Measurements from ENCODE around the gene STK32A. TPM values are rescaled to one million over a fixed set of nuclear protein-coding genes. Genes with fewer than 3 reads are reported as not detected.

STK32A gene
- total RNA-seq, 1 experiment from 2014 or later, result 3.3 TPM

GRCh38 chr5:147303976-147304375, 69.2 kb downstream of the STK32A start:
- Mint-ChIP-seq H3K9me3 (ENCODE audit: unreplicated experiment) (no peaks in the 10 kb centered on the region), H3K4me3 (ENCODE audit: unreplicated experiment) (no peak overlapping the region), H3K27ac (ENCODE audit: low read depth, unreplicated experiment) (peak overlapping the region; percentile 71), H3K4me1 (ENCODE audit: insufficient read depth, unreplicated experiment) (peaks cover 18% of the 10 kb centered on the region), H3K36me3 (ENCODE audit: insufficient read depth, unreplicated experiment) (no peaks in the 10 kb centered on the region), H3K27me3 (ENCODE audit: insufficient read depth, unreplicated experiment) (no peaks in the 10 kb centered on the region)
- DNase-seq (ENCODE audit: unreplicated experiment), result peak; percentile 86
- TF ChIP-seq CTCF (IDR thresholded peaks at IDR 0.05; ENCODE audit: unreplicated experiment), result no peak
- ChIA-PET POLR2A (interaction anchor here (0.7 kb wide), 1 partner anchor 105 kb away, joined by 4 read pairs; no protein-coding TSS in a partner anchor), CTCF (interaction anchor here (0.7 to 1.2 kb wide), 3 partner anchors 23 to 554 kb away, joined by 3 to 4 read pairs (median 4); no protein-coding TSS in a partner anchor)
- BruUV-seq (replicated peaks), result no TSS peak
- intact Hi-C loops (cut with micrococcal nuclease), result no loop called here

GRCh38 chr5:147305147-147305546, 70.3 kb downstream of the STK32A start:
- DNase-seq (ENCODE audit: unreplicated experiment), result no peak
- H3K36me3 Mint-ChIP-seq (ENCODE audit: insufficient read depth, unreplicated experiment), result no peaks in the 10 kb centered on the region
- no peak overlapping the region for H3K27ac Mint-ChIP-seq (ENCODE audit: low read depth, unreplicated experiment)
- TF ChIP-seq CTCF (IDR thresholded peaks at IDR 0.05; ENCODE audit: unreplicated experiment), result no peak
- no TSS peak for BruUV-seq (replicated peaks)
- peaks cover 25% of the 10 kb centered on the region for H3K4me1 Mint-ChIP-seq (ENCODE audit: insufficient read depth, unreplicated experiment)
- CTCF ChIA-PET, result no interaction called here
- H3K4me3 Mint-ChIP-seq (ENCODE audit: unreplicated experiment), result no peak overlapping the region
- intact Hi-C loops (cut with micrococcal nuclease), result no loop called here
- POLR2A ChIA-PET, result no interaction called here
- H3K9me3 Mint-ChIP-seq (ENCODE audit: unreplicated experiment), result no peaks in the 10 kb centered on the region
- no peaks in the 10 kb centered on the region for H3K27me3 Mint-ChIP-seq (ENCODE audit: insufficient read depth, unreplicated experiment)

GRCh38 chr5:147306351-147306750, 71.5 kb downstream of the STK32A start:
- BruUV-seq (replicated peaks), result no TSS peak
- no peak for DNase-seq (ENCODE audit: unreplicated experiment)

GRCh38 chr5:147307170-147307569, 72.3 kb downstream of the STK32A start:
- ChIA-PET CTCF (interaction anchor here (0.6 kb wide), 1 partner anchor 62 kb away, joined by 3 read pairs; no protein-coding TSS in a partner anchor), POLR2A (interaction anchor here (0.6 kb wide), 1 partner anchor 852 kb away, joined by 3 read pairs; no protein-coding TSS in a partner anchor)
- DNase-seq (ENCODE audit: unreplicated experiment), result no peak
- H3K4me3 Mint-ChIP-seq (ENCODE audit: unreplicated experiment), result no peak overlapping the region
- H3K27ac Mint-ChIP-seq (ENCODE audit: low read depth, unreplicated experiment), result no peak overlapping the region
- no peaks in the 10 kb centered on the region for H3K9me3 Mint-ChIP-seq (ENCODE audit: unreplicated experiment)
- no peaks in the 10 kb centered on the region for H3K27me3 Mint-ChIP-seq (ENCODE audit: insufficient read depth, unreplicated experiment)
- intact Hi-C loops (cut with micrococcal nuclease), result no loop called here
- BruUV-seq (replicated peaks), result no TSS peak
- peaks cover 36% of the 10 kb centered on the region for H3K4me1 Mint-ChIP-seq (ENCODE audit: insufficient read depth, unreplicated experiment)
- no peak for TF ChIP-seq CTCF (IDR thresholded peaks at IDR 0.05; ENCODE audit: unreplicated experiment)
- no peaks in the 10 kb centered on the region for H3K36me3 Mint-ChIP-seq (ENCODE audit: insufficient read depth, unreplicated experiment)

More at GRCh38 chr5:147306351-147306750, 71.5 kb downstream of the STK32A start:
- intact Hi-C loops (cut with micrococcal nuclease), result no loop called here
- H3K27ac Mint-ChIP-seq (ENCODE audit: low read depth, unreplicated experiment), result no peak overlapping the region
- ChIA-PET CTCF (interaction anchor here (1.0 kb wide), 1 partner anchor 90 kb away, joined by 3 read pairs; no protein-coding TSS in a partner anchor), POLR2A (interaction anchor here (0.6 to 0.7 kb wide), 2 partner anchors 795 to 851 kb away, joined by 3 read pairs; no protein-coding TSS in a partner anchor)
- no peaks in the 10 kb centered on the region for H3K36me3 Mint-ChIP-seq (ENCODE audit: insufficient read depth, unreplicated experiment)
- no peaks in the 10 kb centered on the region for H3K9me3 Mint-ChIP-seq (ENCODE audit: unreplicated experiment)
- H3K4me1 Mint-ChIP-seq (ENCODE audit: insufficient read depth, unreplicated experiment), result peaks cover 36% of the 10 kb centered on the region
- no peak overlapping the region for H3K4me3 Mint-ChIP-seq (ENCODE audit: unreplicated experiment)
- no peaks in the 10 kb centered on the region for H3K27me3 Mint-ChIP-seq (ENCODE audit: insufficient read depth, unreplicated experiment)
- no peak for TF ChIP-seq CTCF (IDR thresholded peaks at IDR 0.05; ENCODE audit: unreplicated experiment)

All from MCF 10A (cell line).